Adrenal gland (tissue), 5 donors: Measurements from ENCODE around the gene GBGT1.

ENCODE experiments used
- CTCF ChIP-seq, 6 experiments: fragments of 450-650 bp in 4 of 6; fragments of 200-600 bp in 2 of 6; sonication (generic) in 1 of 6; IDR thresholded peaks; 1 replicate in 5 of 6; 2 replicates in 1 of 6; pipeline versions ENCODE4 v1.5.1 to v1.8.0; 2016 to 2021; ENCODE audit warnings: antibody characterized with exemption in 6 of 6, mild to moderate bottlenecking in 2 of 6, moderate library complexity in 1 of 6
- POLR2A ChIP-seq, 2 donors: fragments of 450-650 bp; IDR thresholded peaks; one replicate each; pipeline ENCODE4 v1.6.1; 2017; ENCODE audit warnings: antibody characterized with exemption in 2 of 2, mild to moderate bottlenecking in 2 of 2, moderate library complexity in 1 of 2
- donor health status: DM: no; HTN: no; CAD: no.

GRCh38 chr9:133103987-133104505 lies 59.7 kb downstream of the GBGT1 start:
- TF ChIP-seq CTCF (IDR thresholded peaks at IDR 0.05) (no peak), POLR2A (IDR thresholded peaks at IDR 0.05) (no peak)
